GM18511 (cell line): ENCODE measurements around the gene IFNA16.
"Not testable (repeated sequence)": the region's sequence is repeated elsewhere in the genome, so short reads cannot be mapped to it uniquely, and the experiment has no call there.

Experiments used
- ATAC-seq: cut with Tn5 transposase; IDR thresholded peaks from one replicate; pipeline ENCODE4 v1.9.1; 2021; ENCODE audit warnings: mild to moderate bottlenecking, moderate library complexity; ENCODE audit not compliant: unreplicated experiment

Gene IFNA16

GRCh38 chr9:21217211-21217610 lies at the start of gene IFNA16:
TSS of gene IFNA16 (minus strand) at chr9:21217311. CDS start at chr9:21217305, 6 bp downstream.
- ATAC-seq = not testable (repeated sequence)

GRCh38 chr9:21265421-21266189 lies 48.5 kb upstream of the IFNA16 start:
- peak; percentile 58 for ATAC-seq

DNA sequence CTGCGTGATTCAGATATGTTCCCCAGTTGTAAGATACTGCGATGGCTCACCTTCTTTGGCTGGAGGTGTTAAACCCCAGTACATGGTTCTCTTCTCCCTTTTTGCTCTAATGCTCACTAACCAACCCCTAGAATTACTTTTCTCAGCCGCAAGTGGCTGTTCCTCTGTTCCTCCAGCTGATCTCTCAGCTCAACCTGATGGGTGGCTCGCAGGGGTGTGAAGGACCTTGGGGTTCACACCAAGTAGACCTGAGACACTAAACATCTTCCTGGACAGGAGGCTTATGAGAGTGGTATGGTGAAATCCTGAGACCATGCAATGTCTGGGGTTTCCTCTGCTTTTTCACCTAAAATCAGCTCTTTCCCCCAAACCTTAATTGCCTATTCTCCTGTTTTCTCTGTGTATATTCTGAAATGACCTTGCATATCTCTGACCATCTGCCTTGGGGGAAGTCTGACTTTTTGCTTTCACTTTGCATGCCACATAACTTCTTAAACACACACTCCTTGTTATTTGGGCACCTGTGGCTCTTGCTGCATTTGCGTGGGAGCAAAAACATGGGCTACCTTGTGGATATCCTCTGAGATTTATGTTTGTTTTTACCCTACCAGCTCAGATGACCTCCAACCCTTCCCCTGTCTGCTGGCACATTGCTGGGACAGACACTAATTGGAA lies 38.6 kb upstream of the IFNA16 start:
- ATAC-seq = no peak

GRCh38 chr9:21252721-21253547 lies 35.8 kb upstream of the IFNA16 start:
- peak; percentile 86 for ATAC-seq

- ATAC-seq = no peak
These were observed 34.5 kb upstream of the IFNA16 start for GRCh38 chr9:21251638-21252037.

DNA sequence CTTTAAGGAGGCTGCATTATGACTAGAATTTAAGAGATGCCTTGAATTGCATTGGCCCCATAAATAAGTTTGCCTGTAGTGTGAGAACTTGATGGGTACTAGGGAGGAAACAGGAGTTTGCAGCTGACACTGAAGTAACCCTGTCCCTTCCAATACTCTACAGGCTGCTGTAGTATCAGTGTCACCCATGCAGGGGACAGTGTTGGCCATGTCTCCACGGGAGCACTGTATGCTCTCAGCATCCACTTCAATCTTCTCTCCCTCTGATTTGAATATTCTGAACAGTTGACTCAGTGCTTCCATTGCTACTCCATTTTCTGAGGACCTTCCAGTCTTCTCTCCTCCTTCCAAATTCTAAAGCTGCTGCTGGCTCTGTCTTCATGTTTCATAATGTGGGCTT lies 34.1 kb upstream of the IFNA16 start:
- no peak for ATAC-seq

GRCh38 chr9:21244836-21245235 lies 27.7 kb upstream of the IFNA16 start:
- ATAC-seq = peak; percentile 59

- no peak for ATAC-seq
These were observed 22.8 kb upstream of the IFNA16 start, which contains the start of gene IFNA14 for GRCh38 chr9:21239911-21240310. TSS of gene IFNA14 (minus strand) at chr9:21240005. CDS start at chr9:21239935, 70 bp downstream.

DNA sequence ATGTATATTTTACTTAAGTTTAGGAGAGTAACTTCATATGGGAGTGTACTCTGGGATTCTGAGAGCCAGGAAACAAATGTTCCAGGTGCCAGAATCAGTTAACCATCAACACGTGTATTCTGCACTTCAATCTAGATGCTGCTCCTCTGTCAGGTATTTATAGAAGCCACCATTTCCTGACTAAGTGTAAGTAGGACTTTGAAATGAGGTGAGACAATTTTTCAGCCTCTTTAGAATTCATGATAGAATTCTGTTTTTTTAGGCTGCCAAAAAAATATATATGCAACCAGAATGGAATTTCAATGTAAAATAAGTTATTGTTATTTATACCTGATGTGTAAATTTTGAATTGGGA lies 19.2 kb upstream of the IFNA16 start:
- ATAC-seq = not testable (repeated sequence)

GRCh38 chr9:21235468-21236359 lies 18.6 kb upstream of the IFNA16 start:
- peak; percentile 89 for ATAC-seq

- no peak for ATAC-seq
These were observed 17.1 kb upstream of the IFNA16 start for GRCh38 chr9:21234153-21234687.

DNA sequence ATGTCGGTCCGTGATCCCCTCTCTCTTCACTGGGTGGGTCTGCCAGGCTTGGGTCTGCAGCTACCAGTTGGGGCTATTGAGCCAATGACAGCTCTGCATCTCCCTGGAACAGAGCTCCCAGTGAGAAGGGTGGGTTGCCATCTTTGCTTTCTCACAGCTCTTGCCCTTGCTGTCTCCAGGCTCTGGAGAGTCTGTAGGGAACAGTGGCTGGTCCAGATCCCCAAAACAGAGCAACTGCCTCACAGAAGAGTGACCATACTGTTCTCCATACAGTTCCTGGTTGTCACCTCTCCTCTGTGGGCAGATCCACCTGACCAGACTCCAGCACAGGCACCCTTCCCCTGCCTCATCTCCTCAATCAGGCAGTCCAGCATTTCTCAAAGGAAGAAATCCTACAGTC lies 16.1 kb upstream of the IFNA16 start:
- ATAC-seq = no peak

GRCh38 chr9:21228122-21228521 lies 11.0 kb upstream of the IFNA16 start, which contains the start of gene IFNA17:
TSS of gene IFNA17 (minus strand) at chr9:21228222. CDS start at chr9:21228173, 49 bp downstream.
- no peak for ATAC-seq

- ATAC-seq = peak; percentile 75
These were observed 3.4 kb downstream of the IFNA16 start for GRCh38 chr9:21213411-21214326.

DNA sequence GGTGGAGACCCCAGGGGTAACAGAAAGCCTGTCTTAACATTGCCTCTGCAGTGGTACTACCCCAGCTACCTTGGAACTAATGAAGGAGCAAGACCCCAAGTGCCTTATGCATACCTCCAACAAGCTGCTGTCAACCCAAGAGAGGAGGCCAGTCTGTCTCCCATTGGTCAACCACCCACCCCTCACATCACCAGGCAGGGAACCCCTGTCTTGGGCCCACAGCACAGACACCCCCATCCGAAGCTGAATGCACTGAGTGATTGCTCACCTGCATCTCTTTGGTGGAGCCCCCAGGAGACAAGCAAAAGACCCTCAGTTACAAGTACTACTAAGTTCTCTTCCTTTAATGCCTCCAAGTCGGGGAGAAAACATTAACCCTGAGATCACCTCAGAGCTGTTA lies 5.0 kb downstream of the IFNA16 start:
- not testable (repeated sequence) for ATAC-seq

DNA sequence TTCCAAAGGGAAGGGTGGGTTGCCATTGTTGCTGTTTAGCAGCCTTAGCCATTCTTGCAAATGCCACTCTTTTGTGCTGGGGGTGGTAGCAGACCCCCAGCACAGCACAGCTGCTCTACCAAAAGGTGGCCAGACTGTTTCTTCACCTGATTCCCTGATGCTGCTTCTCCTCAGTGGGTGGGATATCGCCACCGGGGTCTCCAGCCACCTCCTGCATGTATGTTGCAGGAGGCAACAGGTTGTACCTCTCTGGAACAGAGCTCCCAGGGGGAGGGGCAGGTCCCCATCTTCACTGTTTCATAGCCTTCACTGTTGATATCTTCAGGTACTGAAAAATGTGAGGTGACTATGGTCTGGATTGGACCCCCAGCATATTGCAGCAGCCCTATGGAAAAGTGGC lies 6.3 kb downstream of the IFNA16 start:
- ATAC-seq = not testable (repeated sequence)

DNA sequence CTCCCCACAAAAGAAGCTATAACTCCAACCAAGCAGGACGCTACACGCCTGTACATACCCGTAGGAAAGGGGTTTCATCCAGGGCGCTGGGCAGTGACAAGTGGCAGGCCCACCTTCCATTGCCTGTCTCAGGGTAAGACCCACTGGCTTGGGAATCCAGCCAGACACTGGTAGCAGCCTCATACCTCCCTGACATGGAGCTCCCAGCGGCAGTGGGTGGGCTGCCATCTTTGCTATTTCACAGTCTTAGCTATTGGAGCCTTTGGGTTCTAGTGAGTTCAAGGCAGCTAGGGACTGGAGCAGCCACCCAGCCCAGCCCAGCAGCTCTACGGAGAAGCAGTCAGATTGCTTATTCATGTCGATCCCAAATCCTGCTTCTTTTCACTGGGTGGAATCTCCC lies 6.8 kb downstream of the IFNA16 start:
- ATAC-seq = no peak

GRCh38 chr9:21207043-21207442 lies 10.1 kb downstream of the IFNA16 start, which contains the start of gene IFNA10:
TSS of gene IFNA10 (minus strand) at chr9:21207143. CDS start at chr9:21207097, 46 bp downstream.
- not testable (repeated sequence) for ATAC-seq

GRCh38 chr9:21205204-21205603 lies 11.9 kb downstream of the IFNA16 start:
- no peak for ATAC-seq
